Retinal pigment epithelial cell (primary cell): ENCODE measurements around the gene MGST1.

Experiments used
- DNase-seq: peaks from one replicate; pipeline ENCODE4 v3.0.0-alpha.2; 2010; ENCODE audit warnings: low read depth
- H3K4me3 ChIP-seq: 2 replicates; pipeline ENCODE4 v1.5.1; 2011; ENCODE audit warnings: mild to moderate bottlenecking, low read length, control low read depth, moderate library complexity
- CTCF ChIP-seq: conservative IDR thresholded peaks from 2 replicates; pipeline ENCODE4 v1.5.1; 2011; ENCODE audit warnings: low read depth, low read length, control low read depth, inconsistent platforms

Gene MGST1

GRCh38 chr12:16329594-16329993, 17.9 kb upstream of the MGST1 start:
- no peak for DNase-seq
- TF ChIP-seq CTCF, result no peak
- H3K4me3 ChIP-seq, result no peak overlapping the region

- TF ChIP-seq CTCF, result no peak
- no peak overlapping the region for H3K4me3 ChIP-seq
- no peak for DNase-seq
Observed at GRCh38 chr12:16330560-16330959, 16.9 kb upstream of the MGST1 start.

GRCh38 chr12:16331998-16332397, 15.4 kb upstream of the MGST1 start:
- DNase-seq, result no peak
- TF ChIP-seq CTCF, result no peak
- no peak overlapping the region for H3K4me3 ChIP-seq

GRCh38 chr12:16335838-16336237, 11.6 kb upstream of the MGST1 start:
- no peak for DNase-seq
- TF ChIP-seq CTCF, result no peak
- no peak overlapping the region for H3K4me3 ChIP-seq

GRCh38 chr12:16344269-16344668, 3.2 kb upstream of the MGST1 start:
- no peak for DNase-seq
- no peak for TF ChIP-seq CTCF
- no peak overlapping the region for H3K4me3 ChIP-seq

- H3K4me3 ChIP-seq, result no peak overlapping the region
- no peak for DNase-seq
- TF ChIP-seq CTCF, result no peak
Observed at GRCh38 chr12:16345105-16345504, 2.3 kb upstream of the MGST1 start.

- TF ChIP-seq CTCF, result no peak
Observed at GRCh38 chr12:16346958-16347357, 487 bp upstream of the MGST1 start.

More at GRCh38 chr12:16346958-16347357, 487 bp upstream of the MGST1 start:
- DNase-seq, result no peak
- peak overlapping the region; percentile 66 for H3K4me3 ChIP-seq
